ENCODE measurements around the gene EFCAB8.
"Not testable (repeated sequence)": the region's sequence is repeated elsewhere in the genome, so short reads cannot be mapped to it uniquely, and the experiment has no call there.

EFCAB8 gene

DNA sequence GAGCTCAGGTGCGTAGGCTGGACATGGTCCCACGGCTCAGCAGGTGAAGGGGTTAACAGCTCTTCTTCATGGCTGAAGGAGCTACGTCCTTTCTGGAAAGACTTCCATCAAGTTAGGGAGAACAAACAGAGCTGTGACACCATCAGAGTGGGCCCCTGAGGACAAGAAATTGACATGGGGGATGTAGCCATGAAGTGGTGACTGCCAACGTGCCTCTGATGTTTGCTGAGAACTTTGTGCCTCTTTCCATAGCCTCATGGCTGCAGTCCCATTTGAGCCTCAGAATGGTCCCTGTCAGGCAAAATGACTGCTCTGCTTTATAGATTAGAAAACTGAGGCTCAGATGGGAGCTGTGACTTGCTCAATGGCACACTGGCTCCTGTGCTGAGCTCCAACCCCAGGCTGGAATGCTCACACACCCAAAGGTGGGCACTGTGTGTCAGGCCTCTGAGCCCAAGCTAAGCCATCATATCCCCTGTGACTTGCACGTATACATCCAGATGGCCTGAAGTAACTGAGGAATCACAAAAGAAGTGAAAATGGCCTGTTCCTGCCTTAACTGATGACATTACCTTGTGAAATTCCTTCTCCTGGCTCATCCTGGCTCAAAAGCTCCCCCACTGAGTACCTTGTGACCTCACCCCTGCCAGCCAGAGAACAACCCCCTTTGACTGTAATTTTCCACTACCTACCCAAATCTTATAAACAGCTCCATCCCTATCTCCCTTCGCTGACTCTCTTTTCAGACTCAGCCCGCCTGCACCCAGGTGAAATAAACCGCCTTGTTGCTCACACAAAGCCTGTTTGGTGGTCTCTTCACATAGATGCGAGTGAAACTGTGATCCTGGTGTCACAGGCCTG lies 115.7 kb downstream of the EFCAB8 start:
- DNase-seq, result not testable (repeated sequence)

DNA sequence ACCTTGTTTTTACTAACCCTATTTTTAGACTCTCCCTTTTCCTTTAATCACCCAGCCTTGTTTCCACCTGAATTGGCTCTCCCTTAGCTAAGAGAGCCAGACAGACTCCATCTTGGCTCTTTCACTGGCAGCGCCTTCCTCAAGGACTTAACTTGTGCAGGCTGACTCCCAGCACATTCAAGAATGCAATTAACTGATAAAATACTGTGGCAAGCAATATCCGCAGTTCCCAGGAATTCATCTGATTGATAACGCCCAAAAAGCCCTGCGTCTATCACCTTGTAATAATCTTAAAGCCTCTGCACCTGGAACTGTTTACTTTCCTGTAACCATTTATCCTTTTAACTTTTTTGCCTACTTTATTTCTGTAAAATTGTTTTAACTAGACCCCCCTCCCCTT lies 116.4 kb downstream of the EFCAB8 start:
- not testable (repeated sequence) for DNase-seq

GRCh38 chr20:32975698-32976674 lies 117.3 kb downstream of the EFCAB8 start:
- DNase-seq, result no peak

GRCh38 chr20:32976746-32977145 lies 118.0 kb downstream of the EFCAB8 start:
- no peak for DNase-seq

GRCh38 chr20:32977281-32978008 lies 118.7 kb downstream of the EFCAB8 start:
- DNase-seq, result no peak

- no peak for DNase-seq
Measured at GRCh38 chr20:32978009-32978335, 119.2 kb downstream of the EFCAB8 start.

- no peak for DNase-seq
Measured at GRCh38 chr20:32979201-32979998, 120.7 kb downstream of the EFCAB8 start.

DNA sequence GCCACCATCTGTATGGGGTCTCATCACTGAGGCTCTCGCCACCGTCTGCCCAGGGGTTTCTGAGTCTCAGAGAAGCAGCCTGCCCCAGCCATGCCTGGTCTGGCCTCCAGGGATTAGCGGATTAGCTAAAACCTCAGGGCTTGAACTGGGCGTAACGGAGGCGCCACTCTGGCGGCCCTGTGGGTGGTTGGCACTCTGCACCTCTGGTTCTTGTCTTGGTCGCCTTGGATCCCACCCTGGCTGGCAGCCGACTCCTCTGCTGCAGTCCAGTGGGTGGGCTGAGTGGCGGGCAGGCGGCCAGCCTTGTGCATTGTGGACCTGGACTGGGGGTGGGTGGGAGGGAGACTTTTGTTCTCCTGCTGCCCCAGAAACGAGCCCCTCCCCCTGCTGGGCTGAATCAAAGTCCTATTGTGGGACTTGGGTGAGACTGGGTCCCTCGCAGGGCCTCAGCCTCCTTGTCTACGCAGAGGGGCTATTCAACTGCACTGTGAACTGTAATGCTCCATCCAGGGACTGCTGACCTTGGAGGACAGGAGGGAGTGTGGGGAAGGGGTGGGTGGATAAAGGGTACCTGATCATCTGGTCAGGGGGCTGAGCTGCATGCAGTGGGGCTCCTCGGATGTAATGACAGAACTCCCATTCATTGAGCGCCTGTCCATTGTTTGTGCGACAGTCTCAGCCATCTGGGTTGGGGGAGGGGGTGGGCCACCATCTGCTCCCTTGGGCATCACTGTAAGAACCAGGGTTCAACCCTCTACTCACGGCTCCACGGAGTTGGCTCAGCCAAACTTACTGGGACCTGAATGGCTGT lies 121.6 kb downstream of the EFCAB8 start:
- no peak for DNase-seq

GRCh38 chr20:32980990-32981389 lies 122.3 kb downstream of the EFCAB8 start:
- DNase-seq, result no peak

- DNase-seq, result peak; percentile 29
Measured at GRCh38 chr20:32982617-32983458, 124.1 kb downstream of the EFCAB8 start.

DNA sequence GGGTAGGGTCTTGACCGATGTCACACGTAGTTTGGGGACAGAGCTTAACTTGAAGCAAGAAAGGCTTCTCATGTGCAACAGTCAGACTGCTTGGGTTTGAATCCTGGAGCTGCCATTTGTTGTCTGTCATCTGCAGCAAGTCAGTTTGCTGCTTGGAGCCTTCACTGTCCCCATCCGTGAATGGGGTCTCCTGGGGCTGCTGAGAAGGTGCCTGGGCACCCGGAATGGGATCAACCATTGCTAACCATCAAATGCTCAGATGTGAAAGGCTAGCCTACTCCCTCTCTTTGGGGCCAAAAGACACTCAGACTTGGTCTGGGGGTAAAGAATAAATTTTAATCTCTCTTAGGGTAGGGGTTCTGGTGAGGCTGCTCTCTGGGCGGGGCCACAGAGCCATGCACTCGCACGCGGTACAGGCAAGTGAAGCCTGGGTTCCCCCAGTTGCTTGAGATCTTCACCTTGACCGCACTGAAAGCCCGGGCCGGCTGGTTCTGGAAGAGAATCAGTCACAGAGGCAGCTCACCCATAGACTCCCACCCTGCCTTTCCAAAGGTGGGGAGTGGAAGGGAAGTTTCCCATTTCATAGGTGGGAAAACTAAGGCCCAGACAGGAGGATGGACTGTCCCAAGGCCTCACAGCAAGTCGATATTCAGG lies 124.9 kb downstream of the EFCAB8 start:
- DNase-seq, result no peak

- no peak for DNase-seq
Measured at GRCh38 chr20:32984196-32984595, 125.5 kb downstream of the EFCAB8 start.

GRCh38 chr20:32984631-32985354 lies 126.1 kb downstream of the EFCAB8 start:
- DNase-seq, result no peak

GRCh38 chr20:32985596-32985995 lies 126.9 kb downstream of the EFCAB8 start:
- DNase-seq, result no peak

DNA sequence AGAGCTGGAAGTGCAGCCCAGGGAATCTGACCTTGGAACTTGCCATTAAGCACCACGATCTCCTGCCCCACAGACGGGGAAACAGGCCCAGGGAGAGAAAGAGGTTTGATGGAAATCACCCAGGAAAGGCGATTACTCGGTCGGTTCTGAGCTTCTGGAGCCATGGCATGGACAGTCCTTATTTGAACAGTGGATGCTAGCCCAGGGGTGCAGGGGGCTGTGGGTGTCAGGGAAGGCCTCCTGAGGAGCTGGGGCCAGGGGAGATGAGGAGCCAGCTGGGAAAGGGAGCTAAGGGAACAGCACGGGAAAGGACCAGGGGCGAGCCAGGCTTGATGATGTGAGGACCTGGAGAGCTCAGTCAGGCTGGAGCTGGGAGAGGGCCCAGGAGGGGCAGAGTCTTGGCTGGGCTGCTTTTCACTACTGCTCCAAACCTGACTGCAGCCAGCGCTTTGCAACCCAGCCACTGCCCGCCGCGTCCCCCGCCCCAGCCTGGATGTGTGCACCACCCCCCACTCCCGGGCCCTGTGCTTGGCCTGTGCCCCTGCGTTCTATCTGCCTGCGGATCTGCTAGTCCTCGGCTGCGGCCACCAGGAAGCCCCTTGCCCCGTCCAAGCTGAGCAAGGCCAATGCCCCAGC lies 127.7 kb downstream of the EFCAB8 start:
- DNase-seq, result no peak

GRCh38 chr20:32987044-32987825 lies 128.5 kb downstream of the EFCAB8 start:
- DNase-seq, result no peak

DNA sequence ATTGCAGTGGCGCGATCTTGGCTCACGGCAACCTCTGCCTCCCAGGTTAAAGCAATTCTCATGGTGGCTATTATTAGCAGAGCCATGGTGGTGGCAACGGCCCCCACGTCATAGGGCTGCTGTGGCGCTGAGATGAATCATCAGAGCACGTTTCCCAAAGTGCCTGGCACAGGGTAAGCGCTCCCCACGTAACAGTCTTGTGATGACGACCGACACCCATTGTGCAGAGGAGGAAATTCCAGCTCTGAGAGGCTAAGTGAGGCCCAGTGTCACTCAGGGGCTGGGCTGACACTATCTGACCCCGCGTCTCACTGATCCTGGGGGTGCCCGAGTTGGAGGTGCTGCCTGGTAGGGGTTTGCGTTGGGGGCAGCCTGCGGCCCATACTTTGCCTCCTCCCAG lies 129.3 kb downstream of the EFCAB8 start:
- DNase-seq, result no peak

Data from NCI-H1105 (cell line).